SIG-M5 (cell line): ENCODE measurements around the gene ADORA1.

Experiments
- DNase-seq: peaks from one replicate; lab custom pipeline; 2025; lab: John Stamatoyannopoulos, UW

Gene ADORA1

DNA sequence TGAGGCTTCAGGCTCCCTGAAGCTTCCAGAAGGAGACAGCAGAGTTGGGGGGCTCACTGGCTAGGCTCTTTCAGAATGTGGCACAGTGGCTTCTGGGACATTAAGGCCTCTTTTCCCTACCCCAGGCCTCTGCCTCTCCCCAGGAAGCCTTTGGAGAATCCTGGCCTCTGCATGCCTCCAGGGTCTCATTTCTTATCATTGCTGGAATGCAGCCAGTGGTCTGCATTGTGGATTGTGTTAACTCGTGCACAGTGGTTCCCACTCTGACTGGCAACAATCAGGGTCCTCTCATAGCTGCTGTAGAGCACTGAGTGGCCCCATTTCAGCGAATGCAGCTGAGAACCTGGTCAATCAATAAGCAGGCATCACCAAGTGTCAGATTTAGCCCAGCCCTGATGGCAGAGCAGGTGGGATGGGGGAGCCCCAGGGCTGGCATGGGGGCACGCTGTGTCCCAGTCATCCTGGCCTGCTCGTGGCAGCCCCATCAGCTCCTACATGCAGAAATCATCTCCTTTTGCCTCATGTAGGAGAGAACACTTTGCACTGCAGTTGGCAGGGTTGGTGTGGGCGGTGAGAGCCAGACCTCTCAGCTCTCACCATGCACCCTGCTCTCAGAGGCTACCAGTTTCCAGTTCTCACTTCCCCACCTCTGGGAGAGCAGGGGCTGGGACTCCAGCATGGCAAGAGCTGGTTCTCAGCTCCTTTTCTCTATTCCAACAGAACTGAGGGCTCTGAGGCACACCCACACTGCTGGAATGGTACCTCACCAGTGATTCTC lies 13.4 kb downstream of the ADORA1 start:
- DNase-seq, result no peak

DNA sequence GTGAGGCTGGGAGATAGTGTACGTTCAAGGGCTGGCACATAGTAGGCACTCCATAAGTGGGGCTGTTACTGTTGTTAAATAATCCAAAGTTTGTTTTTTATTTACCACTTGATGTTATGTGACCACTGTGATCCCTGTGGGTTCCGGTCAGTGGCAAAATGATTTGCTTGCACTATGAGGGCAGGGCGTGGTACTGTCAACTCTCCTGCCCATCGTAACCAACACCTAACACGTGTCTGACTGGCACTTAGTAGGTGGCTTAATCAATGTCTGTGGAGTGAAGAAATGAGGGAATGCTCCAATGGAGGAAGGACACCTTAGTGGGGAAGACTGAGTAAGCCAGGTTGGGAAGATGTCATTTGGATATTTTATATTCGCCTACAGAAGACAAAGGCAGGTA lies 14.6 kb downstream of the ADORA1 start:
- no peak for DNase-seq

DNA sequence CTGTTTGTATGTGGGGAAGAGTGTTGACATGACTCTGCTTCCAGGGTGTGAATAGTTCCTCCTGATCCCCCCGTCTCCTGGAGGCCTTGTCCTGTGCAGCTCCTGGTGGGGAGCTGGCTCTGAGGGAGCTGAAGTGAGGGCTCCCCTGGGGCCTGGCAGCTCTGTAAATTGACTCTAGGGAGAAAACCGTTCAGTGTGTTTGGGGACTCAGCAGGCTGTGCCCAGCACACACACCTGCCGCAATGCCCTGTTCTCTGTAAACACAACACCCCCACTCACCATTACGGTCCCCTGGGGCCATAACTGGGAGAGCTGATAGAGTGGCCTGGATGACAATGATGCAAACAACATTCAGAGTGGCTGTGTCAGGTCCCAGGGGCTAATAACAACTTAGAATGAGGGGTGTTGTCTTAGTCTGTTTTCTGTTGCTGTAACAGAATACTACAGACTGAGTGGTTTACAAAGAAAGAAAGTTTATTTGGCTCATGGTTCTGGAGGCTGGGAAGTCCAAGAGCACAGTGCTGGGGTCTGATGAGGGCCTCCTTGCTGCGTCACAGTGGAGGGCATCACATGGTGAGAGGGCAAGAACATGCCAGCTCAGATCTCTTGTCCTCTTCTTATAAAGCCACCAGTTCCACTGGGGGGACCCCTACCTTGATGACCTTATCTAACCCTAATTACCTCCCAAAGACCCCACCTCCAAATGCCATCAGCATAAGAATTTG lies 15.3 kb downstream of the ADORA1 start:
- no peak for DNase-seq

DNA sequence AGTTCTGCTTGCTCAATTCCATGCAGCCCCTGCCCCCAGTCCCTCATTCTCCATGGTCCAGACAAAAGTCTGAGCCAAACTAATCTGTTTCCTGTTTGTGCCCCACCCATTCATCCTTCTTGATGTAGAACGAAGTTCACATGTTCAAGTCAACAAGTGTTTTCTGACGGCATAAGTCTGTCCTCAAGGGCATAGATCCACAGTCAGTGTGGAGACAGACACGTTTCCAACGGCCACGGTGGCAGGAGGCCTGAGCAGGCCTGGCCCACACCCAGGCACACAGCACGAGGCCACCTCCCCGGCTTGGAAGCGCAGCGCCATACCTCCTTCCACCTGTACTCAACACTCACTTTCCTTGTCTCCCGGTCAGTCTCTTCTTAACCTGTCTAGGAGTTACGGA lies 16.1 kb downstream of the ADORA1 start:
- no peak for DNase-seq

DNA sequence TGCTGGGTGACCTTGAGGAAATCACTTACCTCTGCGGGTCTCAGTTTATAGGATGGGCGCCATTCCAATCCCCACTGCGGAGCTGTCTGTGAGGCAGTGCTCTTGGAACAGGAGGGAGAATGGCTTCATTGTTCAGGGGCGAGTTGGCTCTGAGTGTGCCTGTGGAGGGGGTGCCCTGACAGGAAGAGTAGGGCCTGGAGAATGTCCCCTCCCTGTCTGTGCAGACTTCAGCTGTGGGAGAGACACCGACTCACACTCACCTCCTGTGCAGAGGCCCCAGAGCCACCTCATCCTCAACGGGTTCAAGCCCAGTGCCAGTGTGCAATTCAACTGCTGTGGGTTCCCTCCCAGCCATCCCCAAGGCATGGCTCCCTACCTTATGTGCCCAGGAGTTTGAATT lies 17.1 kb downstream of the ADORA1 start:
- DNase-seq, result no peak

DNA sequence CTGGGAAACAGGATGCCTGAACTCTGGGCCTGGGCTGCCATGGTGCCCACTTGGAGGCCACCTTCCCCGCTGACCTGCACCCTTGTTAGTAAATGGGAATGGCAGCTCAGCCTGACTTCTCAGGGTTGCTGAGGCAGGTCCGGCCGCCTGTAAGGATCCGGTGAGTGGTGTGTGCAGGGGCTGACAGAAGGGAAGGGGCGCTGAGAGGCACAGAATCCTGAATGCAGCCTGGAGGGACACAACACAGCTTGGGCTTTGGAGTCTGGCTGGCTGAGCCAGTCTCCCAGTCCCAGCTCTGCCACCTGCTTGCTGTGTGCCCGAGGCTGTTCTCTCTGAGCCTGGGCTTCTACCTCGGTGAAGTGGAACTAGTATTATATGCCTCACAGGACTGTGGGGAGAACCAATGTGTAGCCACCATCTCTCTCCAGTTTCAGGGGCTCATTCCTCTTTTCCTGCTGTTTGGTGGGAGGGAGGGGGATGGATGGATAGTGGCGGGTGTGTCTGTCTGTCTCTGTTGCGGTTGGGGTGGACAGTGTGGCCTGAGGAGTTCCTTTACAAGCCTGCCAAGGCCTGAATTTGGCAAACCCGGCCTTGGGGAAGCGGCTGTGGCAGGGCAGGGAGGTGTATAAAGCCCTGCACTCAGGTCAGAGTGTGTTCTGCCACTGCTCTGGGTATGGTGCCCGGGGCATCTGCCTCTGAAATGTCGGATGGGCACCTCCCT lies 18.0 kb downstream of the ADORA1 start:
- DNase-seq, result no peak

DNA sequence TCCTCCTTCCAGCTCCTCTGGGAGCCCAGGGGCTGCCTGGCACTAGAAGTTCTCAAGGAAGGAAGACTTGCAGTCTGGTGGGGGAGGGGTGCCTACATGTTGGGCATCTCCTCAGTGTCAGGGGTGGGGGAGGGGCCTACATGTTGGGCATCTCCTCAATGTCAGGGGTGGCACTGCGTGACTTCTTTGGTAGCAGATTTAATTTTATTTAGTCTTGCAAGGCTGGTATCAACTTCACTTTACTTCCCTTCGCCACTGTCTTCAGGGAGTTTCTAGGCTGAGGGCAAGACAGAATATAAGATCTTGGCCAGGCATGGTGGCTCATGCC lies 18.5 kb downstream of the ADORA1 start:
- DNase-seq, result no peak

DNA sequence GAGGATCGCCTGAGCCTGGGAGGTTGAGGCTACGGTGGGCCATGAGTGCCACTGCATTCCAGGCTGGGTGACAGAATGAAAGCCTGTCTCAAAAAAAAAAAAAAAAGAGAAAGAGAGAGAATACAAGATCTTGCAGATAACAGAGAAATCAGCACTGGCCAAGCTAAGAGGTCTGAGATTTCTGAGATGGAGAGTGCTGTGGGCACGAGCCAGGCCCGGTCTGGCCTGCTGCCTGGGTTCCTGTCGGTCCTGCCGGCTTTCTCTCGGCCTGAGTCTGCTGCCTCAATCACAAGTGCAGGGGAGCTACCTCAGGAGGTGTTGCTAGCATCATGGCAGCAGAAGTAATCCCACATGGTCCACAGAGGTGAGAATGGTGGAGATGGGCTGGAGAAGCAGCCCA lies 19.0 kb downstream of the ADORA1 start:
- DNase-seq, result no peak

DNA sequence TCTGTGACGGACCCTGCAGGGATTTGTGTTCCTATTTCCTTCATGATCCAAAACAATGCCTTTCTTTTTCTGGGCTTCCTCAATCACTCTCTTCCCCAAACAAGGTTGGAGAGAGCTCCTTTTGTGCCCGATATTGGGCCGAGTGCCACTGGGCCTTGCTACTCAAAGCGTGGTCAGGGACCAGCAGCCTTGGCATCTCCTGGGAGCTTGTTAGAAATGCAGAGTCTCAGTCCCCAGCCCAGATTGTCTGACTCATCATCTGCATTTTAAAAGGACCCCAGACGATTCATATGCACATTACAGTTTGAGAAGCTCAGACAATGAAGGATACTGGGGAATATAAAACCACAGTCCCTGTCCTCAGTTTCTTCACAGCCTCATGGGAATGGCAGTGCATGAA lies 19.9 kb downstream of the ADORA1 start:
- DNase-seq, result no peak

DNA sequence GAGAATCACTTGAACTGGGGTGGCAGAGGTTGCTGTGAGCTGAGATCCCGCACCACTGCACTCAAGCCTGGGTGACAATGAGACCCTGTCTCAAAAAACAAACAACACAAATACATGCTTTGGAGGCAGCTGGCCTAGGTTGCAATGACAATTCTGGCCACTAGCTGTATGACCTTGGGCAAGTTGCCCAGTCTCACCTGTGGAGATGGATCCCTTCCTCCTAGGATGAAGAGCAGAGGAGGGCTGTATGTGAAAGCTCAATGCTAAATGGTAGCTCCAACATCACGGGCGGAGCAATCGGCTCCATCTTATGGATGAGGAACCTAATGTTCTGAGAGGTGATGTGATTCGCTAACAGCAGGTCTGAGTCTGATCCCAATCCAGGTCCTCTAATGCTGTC lies 20.6 kb downstream of the ADORA1 start:
- DNase-seq, result no peak

DNA sequence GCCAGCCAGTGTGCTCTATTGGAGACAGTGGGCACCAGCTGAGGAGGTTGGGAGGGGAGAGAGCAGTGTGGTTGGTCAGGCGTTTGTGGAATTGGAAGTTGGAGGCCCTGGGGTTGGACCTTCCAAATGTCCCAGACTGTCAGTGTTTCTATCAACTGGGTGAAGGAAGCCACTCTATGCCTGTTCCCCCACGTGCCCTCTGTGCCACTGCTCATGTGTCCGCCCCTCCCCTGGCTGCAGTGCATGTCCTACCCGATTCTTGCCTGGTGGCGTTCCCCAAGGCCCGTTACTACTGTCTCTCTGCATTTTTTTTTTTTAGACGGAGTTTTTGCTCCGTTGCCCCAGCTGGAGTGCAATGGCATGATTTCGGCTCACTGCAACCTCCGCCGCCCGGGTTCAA lies 21.1 kb downstream of the ADORA1 start:
- DNase-seq, result no peak

DNA sequence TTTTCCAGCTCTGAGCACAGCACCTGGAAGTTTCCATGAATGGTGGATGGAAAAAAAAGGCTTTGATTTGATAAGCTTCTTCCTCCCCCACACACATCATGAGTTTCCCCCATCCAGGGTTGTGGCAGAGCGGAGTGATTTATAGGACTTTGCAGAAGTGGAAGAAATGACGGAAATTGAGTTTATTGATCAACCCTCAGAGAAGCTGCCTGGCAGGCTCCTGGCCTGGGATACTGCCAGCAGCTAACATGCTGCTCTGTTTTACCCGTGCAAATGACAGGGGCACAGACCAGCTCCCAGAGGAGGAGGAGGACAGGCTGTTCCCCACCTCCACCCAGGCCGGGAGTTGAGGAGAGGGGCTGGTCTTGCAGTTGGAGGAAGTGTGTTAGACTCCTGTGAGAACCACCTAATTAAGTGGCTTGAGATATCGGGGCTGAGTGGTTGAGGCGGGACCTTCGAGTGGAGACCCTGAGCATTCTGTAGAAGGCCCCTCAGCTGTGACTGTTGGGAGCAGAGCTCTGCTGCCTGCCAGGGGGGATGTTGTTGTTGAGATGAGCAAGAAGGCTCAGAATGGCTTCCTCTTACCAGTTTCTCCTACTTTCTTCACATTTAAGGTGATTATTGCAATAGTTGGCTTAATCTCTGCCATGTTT lies 21.8 kb downstream of the ADORA1 start:
- no peak for DNase-seq

DNA sequence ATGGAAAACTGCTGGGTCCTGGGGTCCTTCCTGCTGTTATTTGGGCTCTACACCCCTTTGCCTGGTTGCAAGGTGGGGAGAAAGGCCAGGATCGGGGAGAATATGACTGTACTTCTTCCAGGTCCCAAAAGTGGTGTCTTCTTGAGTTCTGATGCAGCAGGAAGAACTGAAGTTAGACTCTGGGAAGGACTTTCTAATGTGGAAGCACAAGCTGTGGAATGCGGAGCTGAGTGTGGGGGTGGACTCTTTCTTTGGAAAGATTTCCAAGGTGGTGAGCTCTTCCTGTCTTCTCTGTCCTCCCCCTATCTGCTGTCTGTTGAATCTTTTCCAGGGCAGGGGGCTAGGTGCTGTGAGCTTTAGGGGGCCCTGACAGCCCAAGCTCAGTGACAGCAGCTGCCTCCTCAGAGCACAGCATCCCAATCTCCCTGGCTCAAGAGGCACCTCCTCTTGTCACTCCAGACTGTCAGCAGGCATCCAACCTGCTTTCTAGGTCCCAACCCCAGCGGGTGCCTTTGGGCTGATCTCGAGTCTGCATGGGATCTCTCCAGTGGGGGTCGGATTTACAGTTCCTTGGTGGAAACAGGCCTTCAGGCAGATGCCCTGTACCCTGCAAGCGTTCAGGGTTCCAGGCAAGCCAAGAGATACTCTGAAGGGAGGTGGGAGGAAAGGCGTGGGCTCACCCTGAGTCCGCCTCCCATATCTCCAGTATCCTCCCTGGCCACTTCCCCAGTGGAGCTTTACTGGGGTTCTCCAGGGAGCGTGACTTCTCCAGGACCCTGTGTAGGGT lies 23.2 kb downstream of the ADORA1 start:
- no peak for DNase-seq

DNA sequence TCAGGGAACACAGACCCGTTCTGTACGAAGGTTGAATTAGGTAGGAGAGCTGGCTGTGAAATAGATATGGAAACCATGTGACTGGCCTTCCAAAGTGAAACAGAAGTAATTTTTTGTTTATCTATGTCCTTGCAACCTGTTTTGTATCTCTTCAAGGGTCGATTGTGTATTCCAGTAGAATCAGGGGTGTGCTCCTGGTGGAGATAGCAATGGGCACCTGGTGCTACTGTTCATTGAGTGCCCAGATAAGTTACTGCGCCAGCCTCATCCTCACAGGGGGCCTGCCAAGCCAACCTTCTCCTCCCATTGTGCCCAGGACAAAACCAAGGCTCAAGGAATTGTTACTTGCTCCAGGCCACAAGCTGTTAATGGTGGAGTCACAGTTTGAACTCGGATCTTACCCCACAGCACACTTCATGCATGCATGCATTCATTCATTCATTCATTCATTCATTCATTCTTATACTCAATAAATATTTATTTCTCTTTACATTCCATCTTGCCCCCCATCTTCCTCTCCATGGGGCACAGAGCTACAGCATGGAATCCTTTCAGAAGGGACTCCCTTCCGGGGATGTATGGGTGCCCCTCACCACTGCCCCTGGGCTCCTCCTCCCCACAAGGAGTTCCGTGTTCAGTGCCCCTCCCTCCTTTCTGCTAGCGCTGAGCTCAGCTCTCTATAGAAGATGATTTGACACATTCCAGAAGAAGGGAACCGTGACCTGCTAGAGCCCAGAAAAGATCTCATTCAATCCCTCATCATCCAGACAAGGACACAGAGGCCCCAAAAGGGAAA lies 24.0 kb downstream of the ADORA1 start:
- no peak for DNase-seq

DNA sequence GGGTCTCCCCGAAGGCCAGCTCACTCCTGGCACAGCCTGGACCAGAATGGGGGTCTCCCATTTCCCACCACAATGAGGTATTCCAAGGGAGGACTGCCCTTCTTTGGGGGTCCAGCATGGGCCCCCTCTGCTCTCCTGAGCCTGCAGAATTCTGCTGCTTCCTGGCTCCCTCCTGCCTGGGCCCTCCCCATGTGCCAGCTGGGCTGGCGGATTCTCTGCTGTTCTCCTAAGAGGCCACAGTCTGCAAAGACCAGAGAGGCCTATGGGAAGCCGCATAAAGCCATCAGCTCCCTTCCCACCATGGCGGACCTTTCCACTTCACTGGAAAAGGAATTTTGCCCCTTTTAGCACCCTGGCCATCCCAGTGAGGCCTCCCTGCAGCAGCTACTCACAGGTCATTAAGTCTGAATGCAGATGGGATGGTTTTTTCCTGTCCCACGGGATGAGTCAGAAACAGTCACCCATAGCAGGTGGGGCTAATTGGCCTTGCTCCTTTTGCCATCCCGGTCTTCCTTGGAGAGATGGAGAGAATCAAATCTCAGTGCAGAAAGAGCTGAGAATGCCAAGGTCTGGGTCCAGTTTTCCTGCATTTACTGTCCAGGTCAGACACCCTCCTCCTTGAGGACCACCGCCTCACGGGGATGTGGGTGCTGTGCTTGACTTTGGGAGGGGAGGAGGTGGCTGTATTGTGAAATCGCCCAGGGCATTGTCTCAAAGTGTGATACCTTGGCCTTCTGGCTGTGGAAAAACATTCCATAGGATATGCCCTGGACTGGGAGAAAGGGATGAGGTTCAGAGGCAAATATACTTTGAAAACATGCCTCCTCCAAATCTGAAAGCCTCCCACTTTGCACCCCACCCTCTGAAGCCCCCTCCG lies 24.9 kb downstream of the ADORA1 start:
- no peak for DNase-seq

DNA sequence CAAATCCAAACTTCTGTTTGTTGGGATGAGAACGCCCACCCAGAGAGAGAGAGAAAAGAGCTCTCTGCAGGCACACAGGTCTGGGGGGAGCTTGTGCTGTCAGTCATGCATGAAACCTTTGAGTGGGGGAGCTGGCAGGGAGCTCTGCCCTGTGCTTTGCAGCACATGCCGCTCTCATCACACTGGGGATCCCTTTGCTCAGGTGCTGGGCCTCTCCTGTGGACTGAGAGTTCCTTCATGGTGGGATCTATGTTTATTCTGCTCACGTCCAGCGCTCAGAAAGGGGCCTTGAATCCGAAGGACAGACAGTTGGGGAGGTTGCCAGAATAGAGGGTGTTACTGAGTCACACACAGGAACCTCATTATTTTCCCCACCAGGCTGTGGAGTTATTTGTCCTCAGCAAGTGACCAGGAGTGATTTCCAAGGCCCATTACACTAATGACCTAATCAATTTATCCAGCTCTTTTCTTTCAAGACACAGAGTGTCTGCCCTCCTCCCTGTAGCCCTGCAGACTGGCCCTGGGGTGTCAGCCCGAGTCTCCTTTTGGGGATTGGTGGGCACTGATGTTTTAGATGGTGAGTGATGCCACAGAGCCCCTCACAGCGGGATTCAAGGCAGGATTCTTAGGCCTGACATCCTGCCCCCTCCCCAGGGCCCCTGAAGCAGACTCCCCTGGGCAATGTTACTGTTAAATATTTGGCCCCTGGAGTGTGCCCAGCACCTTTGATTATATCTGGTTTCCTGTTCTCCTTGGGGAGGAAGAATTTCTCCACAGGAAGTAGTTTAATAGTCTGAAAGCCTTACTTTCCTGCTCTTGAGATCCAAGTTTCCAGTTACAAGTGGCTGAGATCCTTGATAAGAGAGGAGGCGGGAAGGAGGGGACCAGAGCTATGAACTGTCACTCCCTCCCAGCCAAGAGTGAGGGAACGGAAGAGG lies 25.8 kb downstream of the ADORA1 start:
- DNase-seq, result no peak

DNA sequence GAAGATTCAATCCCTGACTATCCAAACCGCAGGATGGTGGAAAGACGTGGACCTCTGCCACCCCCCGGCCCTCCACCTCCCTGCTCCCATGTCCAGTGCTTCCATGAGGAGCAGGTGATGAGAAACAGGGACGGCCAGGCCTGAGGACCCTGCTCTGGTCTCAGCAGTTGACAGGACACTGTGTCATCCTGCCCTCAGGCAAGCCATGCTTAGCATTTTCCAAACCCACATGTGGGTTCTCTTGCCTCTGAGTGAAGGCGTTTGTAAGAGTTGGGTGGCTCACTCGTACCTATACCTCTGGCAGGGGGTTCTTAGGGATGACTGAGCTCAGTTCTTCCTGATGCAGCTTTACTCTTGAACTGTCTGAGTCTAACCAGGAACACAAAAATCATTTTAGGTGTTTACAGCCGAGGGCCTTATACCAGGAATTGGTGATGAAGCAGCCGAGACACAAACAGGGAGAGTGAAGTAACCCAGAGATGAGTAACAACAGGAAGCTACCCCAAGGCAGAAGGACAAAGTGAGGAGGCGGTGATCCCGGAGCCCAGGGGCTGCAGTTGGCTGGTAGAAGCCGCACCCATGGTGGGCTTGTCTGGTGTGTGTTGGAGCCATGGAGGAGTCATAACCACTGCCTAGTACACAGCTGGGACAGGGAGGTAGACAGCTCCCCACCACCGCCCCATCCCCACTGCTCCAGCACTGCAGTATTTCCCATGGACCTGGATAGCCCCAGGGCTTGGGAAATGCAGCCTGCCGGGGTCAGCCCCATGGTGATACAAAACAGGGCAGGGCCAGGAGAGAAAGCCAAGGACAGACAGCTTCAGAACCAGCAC lies 26.7 kb downstream of the ADORA1 start:
- no peak for DNase-seq

DNA sequence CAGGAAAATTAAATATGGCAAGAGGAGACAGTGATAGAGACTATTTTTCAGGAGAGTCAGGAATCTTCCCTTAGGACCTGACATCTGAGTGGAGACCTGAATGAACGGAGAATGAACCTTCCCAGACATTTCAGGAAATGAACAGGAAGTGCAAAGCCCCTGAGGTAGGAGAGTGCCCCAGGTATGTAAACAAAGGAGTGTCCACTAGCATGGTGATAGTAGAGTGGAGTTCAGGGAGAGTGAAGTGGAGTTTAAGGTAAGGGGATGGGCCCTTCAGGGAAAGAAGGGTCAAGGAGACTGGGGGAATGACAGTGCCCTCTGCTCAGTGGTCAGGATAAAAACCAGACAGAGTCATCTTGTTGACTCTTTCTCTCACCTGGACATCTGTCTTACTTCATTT lies 28.8 kb downstream of the ADORA1 start:
- DNase-seq, result no peak
